ENCODE data around the gene ZNF487.
A peak's percentile ranks its signal among the peaks of the same experiment; 100 is the strongest.
"Not testable (repeated sequence)": the region's sequence is repeated elsewhere in the genome, so short reads cannot be mapped to it uniquely, and the experiment has no call there.

The ZNF487 gene

DNA sequence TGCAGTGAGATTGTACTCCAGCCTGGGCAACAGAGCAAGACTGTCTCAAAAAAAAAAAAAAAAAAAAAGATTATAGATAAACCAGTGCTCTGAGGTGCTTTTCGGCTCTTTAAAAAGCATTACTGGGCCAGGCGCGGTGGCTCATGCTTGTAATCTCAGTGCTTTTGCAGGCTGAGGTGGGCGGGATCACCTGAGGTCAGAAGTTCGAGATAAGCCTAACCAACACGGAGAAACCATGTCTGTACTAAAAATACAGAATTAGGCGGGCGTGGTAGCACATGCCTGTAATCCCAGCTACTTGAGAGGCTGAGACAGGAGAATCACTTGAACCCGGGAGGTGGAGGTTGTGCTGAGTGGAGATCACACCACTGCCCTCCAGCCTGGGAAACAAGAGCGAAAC, 21.4 kb upstream of the ZNF487 start:
- Mint-ChIP-seq H3K27ac (no peak overlapping the region), H3K4me3 (no peak overlapping the region), H3K36me3 (no peaks in the 10 kb centered on the region), H3K9me3 (ENCODE audit: low read depth) (no peaks in the 10 kb centered on the region), H3K4me1 (ENCODE audit: low read depth) (peaks cover 24% of the 10 kb centered on the region), H3K27me3 (no peaks in the 10 kb centered on the region)

DNA sequence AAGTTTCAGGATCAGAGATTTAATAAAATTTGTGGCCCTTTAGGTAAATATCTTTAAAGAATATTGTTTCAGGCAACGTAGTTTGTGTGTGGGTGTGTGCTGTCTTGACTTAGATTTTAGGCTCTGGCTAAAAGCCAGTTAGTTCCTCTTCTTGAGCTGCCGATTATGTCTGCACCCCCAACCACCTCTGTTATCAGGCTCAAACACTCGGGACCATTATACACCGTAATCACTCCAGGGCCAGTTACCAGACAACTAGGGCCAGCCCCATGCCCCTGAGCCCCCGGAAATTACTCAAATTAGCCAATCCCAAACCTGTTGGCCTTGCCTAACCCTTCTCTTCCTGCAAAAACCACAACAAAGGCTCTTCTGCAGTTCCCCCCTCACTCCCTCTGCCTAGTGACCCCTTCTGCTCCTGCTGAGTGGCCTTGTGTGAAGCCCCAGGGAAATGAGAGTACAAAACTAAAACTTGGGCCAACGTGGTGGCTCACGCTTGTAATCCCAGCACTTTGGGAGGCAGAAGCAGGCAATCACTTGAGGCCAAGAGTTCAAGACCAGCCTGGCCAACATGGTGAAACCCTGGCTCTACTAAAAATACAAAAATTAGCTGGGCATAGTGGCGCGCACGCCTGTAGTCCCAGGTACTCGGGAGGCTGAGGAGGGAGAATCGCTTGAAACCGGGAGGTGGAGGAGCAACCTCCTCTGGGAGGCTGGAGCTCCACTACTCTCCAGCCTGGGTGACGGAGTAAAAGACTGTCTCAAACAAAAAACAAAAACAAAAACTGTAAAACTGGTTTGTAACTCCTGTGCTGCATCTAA, 18.8 kb upstream of the ZNF487 start:
- no peaks in the 10 kb centered on the region for H3K9me3 Mint-ChIP-seq (ENCODE audit: low read depth)
- H3K4me3 Mint-ChIP-seq = peak overlapping the region; percentile 51

DNA sequence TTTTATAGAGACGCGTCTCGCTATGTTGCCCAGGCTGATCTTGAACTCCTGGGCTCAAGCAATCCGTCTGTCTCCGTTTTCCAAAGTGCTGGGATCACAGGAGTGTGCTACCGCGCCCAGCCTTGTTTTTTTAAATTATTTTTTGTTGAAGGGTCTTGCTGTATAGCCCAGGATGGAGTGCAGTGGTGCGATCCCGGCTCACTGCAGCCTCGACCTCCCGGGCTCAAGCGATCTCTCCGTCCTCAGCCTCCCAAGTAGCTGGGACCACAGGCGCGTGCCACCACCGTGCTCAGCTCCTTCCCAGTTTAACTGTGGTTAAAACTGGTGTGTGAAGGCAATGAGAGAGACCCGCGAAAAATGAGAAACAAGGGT, 16.9 kb upstream of the ZNF487 start:
- H3K36me3 Mint-ChIP-seq = no peaks in the 10 kb centered on the region
- H3K4me1 Mint-ChIP-seq (ENCODE audit: low read depth) = peaks cover 38% of the 10 kb centered on the region
- H3K4me3 Mint-ChIP-seq = peak overlapping the region; percentile 74
- H3K9me3 Mint-ChIP-seq (ENCODE audit: low read depth) = no peaks in the 10 kb centered on the region
- H3K27ac Mint-ChIP-seq = peak overlapping the region; percentile 95
- H3K27me3 Mint-ChIP-seq = no peaks in the 10 kb centered on the region

More for the DNA sequence above, 18.8 kb upstream of the ZNF487 start:
- peaks cover 35% of the 10 kb centered on the region for H3K4me1 Mint-ChIP-seq (ENCODE audit: low read depth)
- H3K36me3 Mint-ChIP-seq = no peaks in the 10 kb centered on the region
- H3K27ac Mint-ChIP-seq = peak overlapping the region; percentile 72
- no peaks in the 10 kb centered on the region for H3K27me3 Mint-ChIP-seq

DNA sequence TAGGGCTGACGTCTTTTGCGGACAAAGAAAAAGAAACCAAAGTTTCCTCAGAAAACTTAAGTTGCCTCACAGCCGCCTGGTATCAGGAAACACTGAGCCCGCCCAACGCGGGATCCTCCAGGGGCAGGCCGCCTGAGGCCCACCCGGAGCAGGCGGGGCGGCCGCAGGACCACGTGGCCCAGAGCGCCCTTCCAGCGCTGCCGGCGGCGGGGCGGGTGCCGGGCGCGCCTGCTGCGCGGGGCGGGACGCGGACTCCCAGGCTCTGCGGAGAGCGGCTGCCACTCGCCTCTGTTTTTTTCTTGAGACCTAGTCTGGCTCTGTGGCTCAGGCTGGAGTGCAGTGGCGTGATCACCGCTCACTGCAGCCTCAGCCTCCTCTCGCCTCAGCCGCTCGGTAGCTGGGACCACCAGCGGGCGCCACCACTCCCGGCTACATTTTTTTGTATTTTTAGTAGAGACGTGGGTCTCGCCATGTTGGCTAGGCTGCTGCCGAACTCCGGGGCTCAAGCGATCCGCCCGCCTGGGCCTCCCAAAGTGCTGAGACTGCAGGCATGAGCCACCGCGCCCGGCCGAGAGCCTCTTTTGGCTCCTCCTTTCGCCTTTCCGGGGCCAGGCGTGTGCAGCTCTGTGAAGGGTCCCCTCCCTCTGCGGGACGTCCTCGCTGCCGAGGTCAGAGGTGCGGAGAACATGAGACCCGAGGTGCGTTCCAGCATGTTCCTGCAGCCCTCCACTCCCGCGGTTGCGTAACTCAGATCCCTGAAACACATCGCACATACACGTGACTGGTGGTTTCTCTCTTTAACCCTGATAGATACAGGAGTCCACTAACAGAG, 16.3 kb upstream of the ZNF487 start:
- H3K4me1 Mint-ChIP-seq (ENCODE audit: low read depth) = peaks cover 40% of the 10 kb centered on the region
- no peaks in the 10 kb centered on the region for H3K9me3 Mint-ChIP-seq (ENCODE audit: low read depth)
- H3K27me3 Mint-ChIP-seq = no peaks in the 10 kb centered on the region
- H3K4me3 Mint-ChIP-seq = peak overlapping the region; percentile 90
- H3K27ac Mint-ChIP-seq = peak overlapping the region; percentile 98
- no peaks in the 10 kb centered on the region for H3K36me3 Mint-ChIP-seq

DNA sequence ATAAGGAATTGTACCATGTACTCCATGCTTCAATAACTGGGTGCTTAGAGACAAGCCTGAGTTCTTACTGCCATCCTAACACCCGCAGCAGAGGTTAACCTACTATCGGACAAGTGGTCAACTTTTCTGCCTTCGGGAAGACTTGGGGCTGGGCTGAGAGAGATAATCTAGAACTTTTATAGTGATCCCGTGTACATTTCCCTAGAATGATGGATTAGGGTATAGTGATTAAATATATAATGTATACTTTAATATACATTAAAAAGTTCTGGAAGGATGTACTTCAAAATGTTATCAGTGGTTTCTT, 15.8 kb upstream of the ZNF487 start:
- peak overlapping the region; percentile 90 for H3K4me3 Mint-ChIP-seq
- H3K36me3 Mint-ChIP-seq = no peaks in the 10 kb centered on the region
- H3K27me3 Mint-ChIP-seq = no peaks in the 10 kb centered on the region
- peaks cover 45% of the 10 kb centered on the region for H3K4me1 Mint-ChIP-seq (ENCODE audit: low read depth)
- no peaks in the 10 kb centered on the region for H3K9me3 Mint-ChIP-seq (ENCODE audit: low read depth)
- peak overlapping the region; percentile 98 for H3K27ac Mint-ChIP-seq

DNA sequence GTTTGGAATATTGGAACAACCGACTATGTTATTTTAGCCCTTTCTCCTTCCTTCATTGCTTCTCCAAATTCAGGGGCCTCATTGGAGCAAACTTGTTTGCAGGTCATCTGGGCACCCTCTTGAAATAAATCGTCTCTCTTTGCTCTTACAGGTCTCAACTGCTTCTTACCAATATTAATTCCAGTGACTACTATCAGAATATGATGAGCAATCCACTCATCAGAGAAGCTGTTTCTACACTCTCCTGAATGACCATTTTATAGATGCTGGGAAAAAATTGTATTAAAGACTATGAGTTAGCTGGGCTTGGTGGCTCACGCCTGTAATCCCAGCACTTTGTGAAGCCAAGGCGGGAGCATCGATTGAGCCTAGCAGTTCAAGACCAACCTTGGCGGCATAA, 15.4 kb upstream of the ZNF487 start:
- Mint-ChIP-seq H3K4me1 (ENCODE audit: low read depth) (peaks cover 45% of the 10 kb centered on the region), H3K9me3 (ENCODE audit: low read depth) (no peaks in the 10 kb centered on the region), H3K27ac (peak overlapping the region; percentile 68), H3K27me3 (no peaks in the 10 kb centered on the region), H3K36me3 (no peaks in the 10 kb centered on the region), H3K4me3 (peak overlapping the region; percentile 62)

DNA sequence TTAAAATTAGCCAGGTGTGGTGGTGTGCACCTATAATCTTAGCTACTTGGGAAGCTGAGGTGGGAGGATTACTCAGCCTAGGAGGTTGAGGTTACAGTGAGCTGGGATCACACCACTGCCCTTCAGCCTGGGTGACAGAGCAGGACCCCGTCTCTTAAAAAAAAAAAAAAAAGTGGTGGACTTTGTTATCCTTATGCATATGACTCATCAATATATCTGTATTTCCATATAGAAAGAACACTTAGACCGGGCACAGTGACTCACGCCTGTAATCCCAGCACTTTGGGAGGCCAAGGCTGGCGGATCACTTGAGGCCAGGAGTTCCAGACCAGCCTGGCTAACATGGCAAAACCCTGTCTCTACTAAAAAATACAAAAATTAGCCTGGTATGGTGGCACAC, 15.0 kb upstream of the ZNF487 start:
- H3K4me1 Mint-ChIP-seq (ENCODE audit: low read depth) = peaks cover 45% of the 10 kb centered on the region
- not testable (repeated sequence) for H3K36me3 Mint-ChIP-seq; H3K27me3 Mint-ChIP-seq; H3K9me3 Mint-ChIP-seq (ENCODE audit: low read depth); H3K27ac Mint-ChIP-seq
- peak overlapping the region; percentile 62 for H3K4me3 Mint-ChIP-seq

DNA sequence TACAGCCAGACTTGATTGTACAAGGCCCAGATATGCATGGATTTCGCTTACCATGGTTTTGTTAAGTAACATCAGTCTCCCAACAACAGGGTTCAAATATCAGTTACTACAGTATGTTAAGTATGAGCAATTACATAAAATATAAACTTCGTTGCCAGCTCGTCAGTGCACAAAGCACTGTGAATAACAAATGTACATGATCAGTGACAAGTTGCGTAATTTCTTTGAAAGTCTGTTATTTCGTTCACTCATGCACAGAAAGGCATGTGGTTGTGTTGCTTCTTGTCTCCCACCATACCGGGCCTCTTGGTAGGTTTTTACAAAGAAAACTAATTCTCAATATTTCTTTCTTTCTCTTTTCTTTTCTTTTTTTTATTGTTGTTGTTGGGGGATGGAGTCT, 12.5 kb upstream of the ZNF487 start:
- Mint-ChIP-seq H3K9me3 (ENCODE audit: low read depth) (no peaks in the 10 kb centered on the region), H3K4me1 (ENCODE audit: low read depth) (peaks cover 38% of the 10 kb centered on the region), H3K4me3 (no peak overlapping the region), H3K27me3 (no peaks in the 10 kb centered on the region), H3K27ac (no peak overlapping the region), H3K36me3 (no peaks in the 10 kb centered on the region)

DNA sequence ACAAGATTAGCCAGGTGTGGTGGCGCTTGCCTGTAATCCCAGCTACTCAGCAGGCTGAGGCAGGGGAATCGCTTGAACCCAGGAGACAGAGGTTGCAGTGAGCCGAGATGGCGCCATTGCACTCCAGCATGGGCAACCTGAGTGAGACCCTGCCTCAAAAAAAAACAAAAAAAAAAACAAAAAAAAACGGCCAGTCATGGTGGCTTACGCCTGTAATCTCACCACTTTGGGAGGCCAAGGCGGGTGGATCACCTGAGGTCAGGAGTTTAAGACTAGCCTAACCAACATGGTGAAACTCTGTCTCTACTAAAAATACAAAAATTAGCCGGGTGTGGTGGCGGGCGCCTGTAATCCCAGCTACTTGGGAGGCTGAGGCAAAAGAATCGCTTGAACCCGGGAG, 10.4 kb upstream of the ZNF487 start:
- not testable (repeated sequence) for H3K4me3 Mint-ChIP-seq; H3K36me3 Mint-ChIP-seq; H3K27me3 Mint-ChIP-seq; H3K9me3 Mint-ChIP-seq (ENCODE audit: low read depth); H3K27ac Mint-ChIP-seq
- peaks cover 24% of the 10 kb centered on the region for H3K4me1 Mint-ChIP-seq (ENCODE audit: low read depth)

DNA sequence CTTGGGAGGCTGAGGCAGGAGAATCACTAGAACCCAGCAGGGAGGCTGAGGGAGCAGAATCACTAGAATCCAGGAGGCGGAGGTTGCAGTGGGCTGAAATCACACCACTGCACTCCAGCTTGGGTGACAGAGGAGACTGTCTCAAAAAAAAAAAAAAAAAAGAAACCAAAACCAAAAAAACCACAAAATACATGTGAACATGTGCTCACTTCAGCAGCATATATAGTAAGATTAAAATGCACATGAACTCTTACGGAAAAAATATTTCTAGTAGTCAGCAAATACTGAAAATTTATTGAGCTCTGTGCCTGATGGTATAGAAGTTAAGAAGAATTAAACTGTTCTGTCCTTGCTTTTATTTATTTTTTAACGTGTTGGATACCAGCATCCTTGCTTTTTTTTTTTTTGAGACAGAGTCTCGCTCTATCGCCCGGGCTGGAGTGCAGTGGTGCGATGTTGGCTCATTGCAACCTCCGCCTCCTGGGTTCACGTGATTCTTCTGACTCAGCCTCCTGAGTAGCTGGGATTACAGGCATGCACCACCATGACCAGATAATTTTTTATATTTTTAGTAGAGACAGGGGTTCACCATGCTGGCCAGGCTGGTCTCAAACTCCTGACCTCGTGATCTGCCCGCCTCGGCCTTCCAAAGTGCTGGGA, 9.6 kb upstream of the ZNF487 start:
- Mint-ChIP-seq H3K4me1 (ENCODE audit: low read depth) (peaks cover 19% of the 10 kb centered on the region), H3K4me3 (peak overlapping the region; percentile 77), H3K27me3 (no peaks in the 10 kb centered on the region), H3K27ac (peak overlapping the region; percentile 88), H3K36me3 (no peaks in the 10 kb centered on the region), H3K9me3 (ENCODE audit: low read depth) (no peaks in the 10 kb centered on the region)

DNA sequence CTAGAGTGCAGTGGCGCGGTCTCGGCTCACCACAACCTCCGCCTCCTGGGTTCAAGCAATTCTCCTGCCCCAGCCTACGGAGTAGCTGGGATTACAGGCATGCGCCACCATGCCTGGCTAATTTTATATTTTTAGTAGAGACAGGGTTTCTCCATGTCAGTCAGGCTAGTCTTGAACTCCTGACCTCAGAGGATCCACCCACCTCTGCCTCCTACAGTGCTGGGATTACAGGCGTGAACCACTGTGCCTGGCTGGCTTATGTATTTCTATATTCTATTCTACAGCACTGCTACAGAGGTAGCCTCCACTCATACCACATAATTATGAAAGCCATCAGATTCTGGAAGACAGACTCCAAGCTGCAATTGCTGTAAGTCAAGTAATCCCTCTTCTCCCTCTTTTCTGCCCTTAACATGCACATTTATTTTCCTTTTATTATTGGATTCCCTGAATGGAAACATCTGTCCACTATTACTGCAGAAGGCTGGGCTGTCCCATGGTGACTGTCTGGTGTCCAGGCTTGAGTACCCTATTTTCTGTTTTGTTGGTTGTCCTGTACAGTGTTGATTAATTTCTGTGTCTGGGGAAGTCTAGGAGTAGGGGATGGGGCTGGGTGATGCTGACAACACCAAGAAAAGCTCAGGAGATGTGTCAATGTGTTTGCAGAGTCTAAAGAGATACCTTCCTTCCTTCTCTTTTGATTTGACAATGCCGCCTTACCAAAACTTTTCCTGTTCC, 5.8 kb upstream of the ZNF487 start:
- Mint-ChIP-seq H3K9me3 (ENCODE audit: low read depth) (no peaks in the 10 kb centered on the region), H3K4me3 (no peak overlapping the region), H3K36me3 (no peaks in the 10 kb centered on the region), H3K27ac (no peak overlapping the region), H3K27me3 (no peaks in the 10 kb centered on the region), H3K4me1 (ENCODE audit: low read depth) (peaks cover 14% of the 10 kb centered on the region)

DNA sequence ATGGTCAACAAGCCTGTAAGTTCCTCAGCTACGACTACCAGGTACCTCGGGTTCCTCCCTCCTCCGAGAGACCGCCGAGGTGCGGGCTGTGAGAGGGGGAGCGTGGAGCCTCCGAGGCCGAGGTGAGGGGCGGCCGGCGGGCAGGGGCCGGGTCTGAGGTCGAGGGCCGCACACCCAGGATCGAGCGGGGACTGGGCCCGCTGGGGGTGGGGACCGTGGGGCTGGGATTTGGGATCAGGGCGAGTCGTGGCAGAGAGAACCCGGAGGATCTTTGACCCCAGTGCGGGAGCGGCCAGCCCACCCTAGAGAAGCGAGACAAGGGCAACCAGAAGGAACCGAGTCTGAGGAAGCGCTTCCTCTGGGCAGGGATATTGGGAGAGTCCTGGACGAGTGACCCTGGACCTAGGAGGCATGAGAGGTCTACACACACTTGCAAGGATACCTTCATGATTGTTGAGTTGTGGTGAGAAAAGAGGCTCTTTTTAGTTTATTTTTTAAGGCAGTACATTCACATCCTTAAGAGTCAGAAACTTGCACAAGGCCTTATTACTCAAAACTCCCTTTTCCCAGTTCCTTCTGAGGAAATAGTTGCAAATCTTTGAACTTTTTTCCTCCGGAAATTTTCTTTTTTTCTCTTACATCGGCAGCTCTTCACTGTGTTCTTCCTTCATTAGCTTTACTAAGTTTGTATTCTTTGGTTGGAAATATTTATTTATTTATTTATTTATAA, 395 bp downstream of the ZNF487 start:
- H3K27ac Mint-ChIP-seq = peak overlapping the region; percentile 70
- peak overlapping the region; percentile 93 for H3K4me3 Mint-ChIP-seq
- no peaks in the 10 kb centered on the region for H3K27me3 Mint-ChIP-seq
- H3K4me1 Mint-ChIP-seq (ENCODE audit: low read depth) = peaks cover 17% of the 10 kb centered on the region
- no peaks in the 10 kb centered on the region for H3K9me3 Mint-ChIP-seq (ENCODE audit: low read depth)
- H3K36me3 Mint-ChIP-seq = no peaks in the 10 kb centered on the region

DNA sequence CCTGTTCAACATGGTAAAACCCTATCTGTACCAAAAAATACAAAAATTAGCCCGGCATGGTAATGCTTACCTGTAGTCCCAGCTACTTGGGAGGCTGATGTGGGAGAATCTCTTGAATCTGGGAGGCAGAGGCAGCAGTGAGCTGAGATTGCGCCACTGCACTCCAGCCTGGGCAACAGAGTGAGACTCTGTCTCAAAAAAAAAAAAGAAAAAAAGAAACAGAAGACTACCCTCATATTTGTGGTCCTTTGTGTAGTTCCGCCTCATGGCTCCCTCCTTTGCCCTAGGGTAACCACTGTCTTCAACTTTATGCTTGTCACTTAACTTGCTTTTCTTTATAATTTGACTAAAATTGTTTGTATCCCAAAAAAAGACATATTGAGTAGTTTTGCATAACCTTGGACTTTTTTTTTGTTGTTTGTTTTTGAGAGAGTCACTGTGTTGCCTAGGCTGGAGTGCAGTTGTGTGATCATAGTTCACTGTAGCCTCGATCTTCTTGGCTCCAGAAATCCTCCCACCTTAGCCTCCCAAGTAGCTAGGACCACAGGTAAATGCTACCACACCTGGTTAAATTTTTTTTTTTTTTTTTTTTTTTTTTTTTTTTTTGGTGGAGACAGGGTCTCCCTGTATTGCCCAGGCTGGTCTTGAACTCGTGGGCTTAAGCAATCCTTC, 3.7 kb downstream of the ZNF487 start:
- Mint-ChIP-seq H3K4me1 (ENCODE audit: low read depth) (peaks cover 13% of the 10 kb centered on the region), H3K9me3 (ENCODE audit: low read depth) (no peaks in the 10 kb centered on the region), H3K27me3 (no peaks in the 10 kb centered on the region), H3K4me3 (no peak overlapping the region), H3K36me3 (peaks cover 3% of the 10 kb centered on the region), H3K27ac (no peak overlapping the region)

DNA sequence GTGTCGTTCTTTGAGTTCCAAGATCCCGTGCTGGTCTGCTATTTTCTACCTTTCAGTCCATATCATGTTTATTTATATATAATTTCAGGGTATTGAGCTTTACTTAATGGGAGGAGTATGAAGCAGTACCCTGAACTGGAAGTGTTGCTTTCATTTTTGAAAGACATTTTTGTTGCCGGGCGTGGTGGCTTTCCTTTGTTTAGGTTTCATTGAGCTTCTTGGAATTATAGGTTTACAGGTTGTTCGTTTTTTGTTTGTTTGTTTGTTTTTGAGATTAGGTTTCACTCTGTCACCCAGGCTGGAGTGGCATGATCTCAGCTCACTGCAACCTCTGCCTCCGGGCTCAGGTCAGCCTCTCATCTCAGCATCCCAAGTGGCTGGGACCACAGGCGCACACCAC, 7.4 kb downstream of the ZNF487 start:
- H3K4me3 Mint-ChIP-seq = no peak overlapping the region
- H3K4me1 Mint-ChIP-seq (ENCODE audit: low read depth) = peaks cover 1% of the 10 kb centered on the region
- H3K27me3 Mint-ChIP-seq = no peaks in the 10 kb centered on the region
- peaks cover 6% of the 10 kb centered on the region for H3K36me3 Mint-ChIP-seq
- peak overlapping the region; percentile 28 for H3K27ac Mint-ChIP-seq
- no peaks in the 10 kb centered on the region for H3K9me3 Mint-ChIP-seq (ENCODE audit: low read depth)

Data from activated naive CD8-positive, alpha-beta T cell (primary cell).